PC-3 (cell line): Measurements from ENCODE around the gene PRUNE2. TPM values are rescaled to one million over a fixed set of nuclear protein-coding genes. Genes with fewer than 3 reads are reported as not detected.

Experiments used
- ATAC-seq: fragments of 200-7000 bp; cut with Tn5 transposase; 2 replicates; pipeline ENCODE4 v1.9.1; 2020; ENCODE audit warnings: mild to moderate bottlenecking, moderate library complexity
- BruUV-seq: library from RNA; stranded (reverse); fragments of 400-500 nt; replicated peaks from 2 replicates; lab custom pipeline; 2021; lab: Mats Ljungman, UMichigan
- CTCF ChIA-PET: fragments of 300-600 bp; sonication (Branson Sonifier 250); formaldehyde crosslinking; loops from one replicate; lab custom pipeline; 2022; ENCODE audit warnings: antibody characterized with exemption; lab: Charles Lee
- POLR2A ChIA-PET: fragments of 300-600 bp; sonication (Branson Sonifier 250); formaldehyde crosslinking; loops from one replicate; lab custom pipeline; 2022; ENCODE audit warnings: antibody characterized with exemption; ENCODE audit not compliant: unreplicated experiment; lab: Charles Lee
- DNase-seq: peaks from one replicate; pipeline ENCODE4 v3.0.0-alpha.2; 2015
- H2AFZ ChIP-seq: fragments of 300-600 bp; sonication (generic); 2 replicates; pipeline ENCODE4 v1.6.0; 2016; ENCODE audit warnings: antibody characterized with exemption, low read length
- H3F3A ChIP-seq: fragments of 300-600 bp; sonication (generic); one replicate; pipeline ENCODE4 v1.6.0; 2017; ENCODE audit warnings: antibody characterized with exemption, low read length, control low read depth, mild to moderate bottlenecking; ENCODE audit not compliant: unreplicated experiment
- H3K27ac ChIP-seq: fragments of 300-600 bp; sonication (generic); 2 replicates; pipeline ENCODE4 v1.5.1; 2016; ENCODE audit warnings: mild to moderate bottlenecking, low read length
- H3K27me3 ChIP-seq: fragments of 300-600 bp; sonication (generic); 2 replicates; pipeline ENCODE4 v1.6.1; 2016; ENCODE audit warnings: low read length, mixed read lengths
- H3K36me3 ChIP-seq: fragments of 300-600 bp; sonication (generic); 2 replicates; pipeline ENCODE4 v1.6.1; 2016; ENCODE audit warnings: low read depth, mixed run types, low read length, mixed read lengths
- H3K4me1 ChIP-seq: fragments of 300-600 bp; sonication (generic); 2 replicates; pipeline ENCODE4 v1.5.1; 2016; ENCODE audit warnings: low read length; ENCODE audit not compliant: insufficient read depth
- H3K4me2 ChIP-seq: fragments of 300-600 bp; sonication (generic); 2 replicates; pipeline ENCODE4 v1.6.0; 2016; ENCODE audit warnings: low read length
- H3K4me3 ChIP-seq: fragments of 300-600 bp; sonication (generic); 2 replicates; pipeline ENCODE4 v1.5.1; 2016; ENCODE audit warnings: mild to moderate bottlenecking, low read length, mixed read lengths
- H3K79me2 ChIP-seq: fragments of 300-600 bp; sonication (generic); 2 replicates; pipeline ENCODE4 v1.6.1; 2017; ENCODE audit warnings: low read length, mixed read lengths
- H3K9ac ChIP-seq: fragments of 300-600 bp; sonication (generic); 2 replicates; pipeline ENCODE4 v1.6.0; 2016; ENCODE audit warnings: mild to moderate bottlenecking, low read length
- H3K9me2 ChIP-seq: fragments of 300-600 bp; sonication (generic); replicated peaks from 2 replicates; pipeline ENCODE4 v1.6.1; 2016; ENCODE audit warnings: mixed run types, low read length, mixed read lengths
- H3K9me3 ChIP-seq: fragments of 300-600 bp; sonication (generic); 2 replicates; pipeline ENCODE4 v1.6.1; 2016; ENCODE audit warnings: low read length, mixed read lengths
- H4K20me1 ChIP-seq: fragments of 300-600 bp; sonication (generic); 2 replicates; pipeline ENCODE4 v1.6.1; 2016; ENCODE audit warnings: low read length, mixed read lengths
- EZH2 ChIP-seq: fragments of 300-600 bp; sonication (generic); IDR thresholded peaks from one replicate; pipeline ENCODE4 v1.6.1; 2017; ENCODE audit warnings: antibody characterized with exemption, mild to moderate bottlenecking, low read length; ENCODE audit not compliant: unreplicated experiment
- EZH2phosphoT487 ChIP-seq: fragments of 300-600 bp; sonication (generic); IDR thresholded peaks from 2 replicates; pipeline ENCODE4 v1.6.1; 2018; ENCODE audit warnings: mild to moderate bottlenecking, antibody characterized with exemption, low read length, borderline replicate concordance
- intact Hi-C: fragments of 100-400 bp; cut with micrococcal nuclease; formaldehyde crosslinking; loops from 2 replicates; pipeline ENCODE4 v1.9.0; 2023
- total RNA-seq: library from RNA; depleted of rRNA; stranded (reverse); fragments of >200 nt; gene quantifications from 2 replicates; pipeline ENCODE4 v1.2.3, GENCODE V29; 2014
- TF ChIP-seq, protein P1 (sequence below): fragments of 300-600 bp; sonication (generic); conservative IDR thresholded peaks from 2 replicates; pipeline ENCODE4 v1.5.1; 2017; ENCODE audit warnings: antibody characterized with exemption, low read depth, mild to moderate bottlenecking, low read length

PRUNE2 gene
- total RNA-seq, 1 experiment from 2014 or later = not detected

DNA sequence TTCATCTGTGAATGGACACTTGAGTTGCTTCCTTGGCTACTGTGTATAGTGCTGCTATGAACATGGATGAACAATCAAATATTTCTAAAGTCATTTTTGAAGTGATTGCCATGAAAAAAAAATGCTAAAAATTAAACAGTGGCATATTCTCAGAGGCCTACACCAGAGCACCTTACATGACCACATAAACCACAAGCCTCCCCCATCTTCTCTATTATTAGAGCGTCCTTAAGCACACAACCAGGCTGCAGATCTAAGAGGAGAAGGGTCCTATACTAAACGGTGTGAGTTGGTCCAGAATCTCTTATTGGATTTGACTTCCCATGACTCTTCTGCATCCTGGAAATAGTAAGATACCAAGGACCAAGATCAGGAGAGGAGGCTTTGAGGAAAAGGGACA is 107.4 kb downstream of the PRUNE2 start:
- TF ChIP-seq, protein P1, sequence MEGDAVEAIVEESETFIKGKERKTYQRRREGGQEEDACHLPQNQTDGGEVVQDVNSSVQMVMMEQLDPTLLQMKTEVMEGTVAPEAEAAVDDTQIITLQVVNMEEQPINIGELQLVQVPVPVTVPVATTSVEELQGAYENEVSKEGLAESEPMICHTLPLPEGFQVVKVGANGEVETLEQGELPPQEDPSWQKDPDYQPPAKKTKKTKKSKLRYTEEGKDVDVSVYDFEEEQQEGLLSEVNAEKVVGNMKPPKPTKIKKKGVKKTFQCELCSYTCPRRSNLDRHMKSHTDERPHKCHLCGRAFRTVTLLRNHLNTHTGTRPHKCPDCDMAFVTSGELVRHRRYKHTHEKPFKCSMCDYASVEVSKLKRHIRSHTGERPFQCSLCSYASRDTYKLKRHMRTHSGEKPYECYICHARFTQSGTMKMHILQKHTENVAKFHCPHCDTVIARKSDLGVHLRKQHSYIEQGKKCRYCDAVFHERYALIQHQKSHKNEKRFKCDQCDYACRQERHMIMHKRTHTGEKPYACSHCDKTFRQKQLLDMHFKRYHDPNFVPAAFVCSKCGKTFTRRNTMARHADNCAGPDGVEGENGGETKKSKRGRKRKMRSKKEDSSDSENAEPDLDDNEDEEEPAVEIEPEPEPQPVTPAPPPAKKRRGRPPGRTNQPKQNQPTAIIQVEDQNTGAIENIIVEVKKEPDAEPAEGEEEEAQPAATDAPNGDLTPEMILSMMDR = no peak
- no peak for TF ChIP-seq EZH2phosphoT487
- no peak for TF ChIP-seq EZH2
- intact Hi-C loops = no loop called here
- DNase-seq = no peak
- Histone ChIP-seq H3K36me3 (no peaks in the 10 kb centered on the region), H3K9me3 (no peaks in the 10 kb centered on the region), H3K9me2 (no peaks in the 10 kb centered on the region), H3K79me2 (no peaks in the 10 kb centered on the region), H3K27ac (no peak overlapping the region), H3K4me1 (no peaks in the 10 kb centered on the region), H3F3A (no peaks in the 10 kb centered on the region), H3K4me3 (no peak overlapping the region), H2AFZ (no peak overlapping the region), H3K27me3 (peaks cover 68% of the 10 kb centered on the region), H3K4me2 (no peak overlapping the region), H4K20me1 (no peaks in the 10 kb centered on the region), H3K9ac (no peak overlapping the region)
- no peak for ATAC-seq
- CTCF ChIA-PET = no interaction called here
- POLR2A ChIA-PET = no interaction called here
- no TSS peak for BruUV-seq

GRCh38 chr9:76796296-76796695 is 109.6 kb downstream of the PRUNE2 start:
- Histone ChIP-seq H3K79me2 (no peaks in the 10 kb centered on the region), H3K4me1 (no peaks in the 10 kb centered on the region), H3K9me3 (no peaks in the 10 kb centered on the region), H2AFZ (no peak overlapping the region), H3K4me2 (no peak overlapping the region), H4K20me1 (no peaks in the 10 kb centered on the region), H3K9me2 (no peaks in the 10 kb centered on the region), H3K4me3 (no peak overlapping the region), H3F3A (no peaks in the 10 kb centered on the region), H3K27me3 (peaks cover 51% of the 10 kb centered on the region), H3K9ac (no peak overlapping the region), H3K27ac (no peak overlapping the region), H3K36me3 (no peaks in the 10 kb centered on the region)
- CTCF ChIA-PET = no interaction called here
- intact Hi-C loops = no loop called here
- DNase-seq (no peak), ATAC-seq (no peak)
- no TSS peak for BruUV-seq
- no peak for TF ChIP-seq EZH2
- TF ChIP-seq EZH2phosphoT487 = no peak
- TF ChIP-seq, protein P1 = no peak
- POLR2A ChIA-PET = no interaction called here

GRCh38 chr9:76793784-76794431 is 112.0 kb downstream of the PRUNE2 start:
- POLR2A ChIA-PET = no interaction called here
- TF ChIP-seq EZH2phosphoT487 = no peak
- TF ChIP-seq, protein P1 = no peak
- TF ChIP-seq EZH2 = no peak
- Histone ChIP-seq H3K9ac (no peak overlapping the region), H3K4me2 (no peak overlapping the region), H3K27me3 (peaks cover 38% of the 10 kb centered on the region), H3K79me2 (no peaks in the 10 kb centered on the region), H3K36me3 (no peaks in the 10 kb centered on the region), H4K20me1 (no peaks in the 10 kb centered on the region), H3K4me3 (no peak overlapping the region), H3K9me3 (no peaks in the 10 kb centered on the region), H2AFZ (no peak overlapping the region), H3K4me1 (no peaks in the 10 kb centered on the region), H3K9me2 (no peaks in the 10 kb centered on the region), H3K27ac (no peak overlapping the region), H3F3A (no peaks in the 10 kb centered on the region)
- intact Hi-C loops = no loop called here
- ATAC-seq (no peak), DNase-seq (no peak)
- CTCF ChIA-PET = no interaction called here
- no TSS peak for BruUV-seq
